Retinal pigment epithelial cell (primary cell): ENCODE data around the gene PTGR2.

Experiments used
- DNase-seq: peaks from one replicate; pipeline ENCODE4 v3.0.0-alpha.2; 2010; ENCODE audit warnings: low read depth
- H3K4me3 ChIP-seq: 2 replicates; pipeline ENCODE4 v1.5.1; 2011; ENCODE audit warnings: mild to moderate bottlenecking, low read length, control low read depth, moderate library complexity
- TF ChIP-seq, protein P1 (sequence below): conservative IDR thresholded peaks from 2 replicates; pipeline ENCODE4 v1.5.1; 2011; ENCODE audit warnings: low read depth, low read length, control low read depth, inconsistent platforms

PTGR2 gene

DNA sequence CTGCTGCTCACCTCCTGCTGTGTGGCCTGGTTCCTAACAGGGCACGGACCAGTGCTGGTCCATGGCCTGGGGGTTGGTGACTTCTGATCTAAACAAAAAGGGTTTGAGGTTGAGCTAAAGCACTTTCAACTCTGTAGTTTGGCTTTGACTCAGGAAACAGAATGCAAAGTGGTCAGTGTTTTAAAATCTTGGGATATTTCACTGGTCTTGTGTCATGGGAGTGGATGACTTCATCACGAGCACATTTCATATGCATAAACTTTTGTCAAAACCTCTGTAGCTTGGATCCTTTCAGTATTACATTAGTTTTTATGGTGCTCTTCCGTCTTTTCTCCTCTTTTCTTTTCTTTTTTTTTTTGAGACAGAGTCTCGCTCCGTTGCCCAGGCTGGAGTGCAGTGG lies 72.7 kb downstream of the PTGR2 start:
- no peak overlapping the region for H3K4me3 ChIP-seq
- TF ChIP-seq, protein P1, sequence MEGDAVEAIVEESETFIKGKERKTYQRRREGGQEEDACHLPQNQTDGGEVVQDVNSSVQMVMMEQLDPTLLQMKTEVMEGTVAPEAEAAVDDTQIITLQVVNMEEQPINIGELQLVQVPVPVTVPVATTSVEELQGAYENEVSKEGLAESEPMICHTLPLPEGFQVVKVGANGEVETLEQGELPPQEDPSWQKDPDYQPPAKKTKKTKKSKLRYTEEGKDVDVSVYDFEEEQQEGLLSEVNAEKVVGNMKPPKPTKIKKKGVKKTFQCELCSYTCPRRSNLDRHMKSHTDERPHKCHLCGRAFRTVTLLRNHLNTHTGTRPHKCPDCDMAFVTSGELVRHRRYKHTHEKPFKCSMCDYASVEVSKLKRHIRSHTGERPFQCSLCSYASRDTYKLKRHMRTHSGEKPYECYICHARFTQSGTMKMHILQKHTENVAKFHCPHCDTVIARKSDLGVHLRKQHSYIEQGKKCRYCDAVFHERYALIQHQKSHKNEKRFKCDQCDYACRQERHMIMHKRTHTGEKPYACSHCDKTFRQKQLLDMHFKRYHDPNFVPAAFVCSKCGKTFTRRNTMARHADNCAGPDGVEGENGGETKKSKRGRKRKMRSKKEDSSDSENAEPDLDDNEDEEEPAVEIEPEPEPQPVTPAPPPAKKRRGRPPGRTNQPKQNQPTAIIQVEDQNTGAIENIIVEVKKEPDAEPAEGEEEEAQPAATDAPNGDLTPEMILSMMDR, result no peak
- DNase-seq, result no peak
